Skin epidermis (tissue), 12 donors: Measurements from ENCODE around the gene CDKL2.
A peak's percentile ranks its signal among the peaks of the same experiment; 100 is the strongest.
"Not testable (repeated sequence)": the region's sequence is repeated elsewhere in the genome, so short reads cannot be mapped to it uniquely, and the experiment has no call there.

Experiments
- H3K27ac ChIP-seq, 21 experiments: fragments of 200-600 bp; sonication (generic) in 11 of 21; one replicate each; pipeline ENCODE4 v1.5.0; 2020; ENCODE audit warnings: mild to moderate bottlenecking in 3 of 21, inconsistent platforms in 2 of 21, moderate library complexity in 2 of 21
- H3K4me3 ChIP-seq, 7 experiments: fragments of 200-600 bp; sonication (generic) in 2 of 7; one replicate each; pipeline ENCODE4 v1.5.0; 2020; ENCODE audit warnings: inconsistent platforms in 2 of 7, mild to moderate bottlenecking in 2 of 7, moderate library complexity in 1 of 7

The CDKL2 gene

GRCh38 chr4:75564023-75564422 is 66.3 kb downstream of the CDKL2 start:
- H3K27ac ChIP-seq, result no peak overlapping the region
- no peak overlapping the region for H3K4me3 ChIP-seq

- H3K27ac ChIP-seq, result no peak overlapping the region
- no peak overlapping the region for H3K4me3 ChIP-seq
Observed at GRCh38 chr4:75561789-75562188, 68.5 kb downstream of the CDKL2 start.

- Histone ChIP-seq H3K4me3 (no peak overlapping the region), H3K27ac (no peak overlapping the region)
Observed at GRCh38 chr4:75557696-75558095, 72.6 kb downstream of the CDKL2 start.

- Histone ChIP-seq H3K27ac (no peak within 1 kb of the TSS), H3K4me3 (no peak within 1 kb of the TSS)
Observed at GRCh38 chr4:75555294-75556164, 74.8 kb downstream of the CDKL2 start, which contains the start of gene ODAPH. ODAPH (plus strand) TSS chr4:75556066; CDS start chr4:75556083, 17 bp downstream.

GRCh38 chr4:75552452-75552851 is 77.9 kb downstream of the CDKL2 start:
- Histone ChIP-seq H3K4me3 (no peak overlapping the region), H3K27ac (no peak overlapping the region)

GRCh38 chr4:75549019-75549418 is 81.3 kb downstream of the CDKL2 start:
- H3K27ac ChIP-seq, result no peak overlapping the region

GRCh38 chr4:75547647-75548387 is 82.5 kb downstream of the CDKL2 start:
- Histone ChIP-seq H3K4me3 (no peak overlapping the region), H3K27ac (no peak overlapping the region)

More at GRCh38 chr4:75549019-75549418, 81.3 kb downstream of the CDKL2 start:
- H3K4me3 ChIP-seq, result no peak overlapping the region

GRCh38 chr4:75545526-75545925 is 84.8 kb downstream of the CDKL2 start:
- Histone ChIP-seq H3K27ac (peak overlapping the region in 5 of 21 experiments; percentile 10 to 71 (median 37)), H3K4me3 (no peak overlapping the region)

- Histone ChIP-seq H3K4me3 (no peak overlapping the region), H3K27ac (no peak overlapping the region)
Observed at GRCh38 chr4:75544870-75545269, 85.5 kb downstream of the CDKL2 start.

GRCh38 chr4:75544220-75544619 is 86.1 kb downstream of the CDKL2 start:
- H3K27ac ChIP-seq, H3K4me3 ChIP-seq: not testable (repeated sequence)

GRCh38 chr4:75542824-75543223 is 87.5 kb downstream of the CDKL2 start:
- H3K27ac ChIP-seq, result peak overlapping the region in 2 of 21 experiments; percentile 41 to 74
- H3K4me3 ChIP-seq, result no peak overlapping the region

GRCh38 chr4:75537308-75537707 is 93.0 kb downstream of the CDKL2 start:
- H3K4me3 ChIP-seq, H3K27ac ChIP-seq: not testable (repeated sequence)

GRCh38 chr4:75533926-75534325 is 96.4 kb downstream of the CDKL2 start:
- not testable (repeated sequence) for H3K27ac ChIP-seq

GRCh38 chr4:75533339-75533887 is 96.9 kb downstream of the CDKL2 start:
- not testable (repeated sequence) for H3K27ac ChIP-seq, H3K4me3 ChIP-seq

More at GRCh38 chr4:75533926-75534325, 96.4 kb downstream of the CDKL2 start:
- not testable (repeated sequence) for H3K4me3 ChIP-seq

- H3K4me3 ChIP-seq, H3K27ac ChIP-seq: not testable (repeated sequence)
Observed at GRCh38 chr4:75531536-75532143, 98.7 kb downstream of the CDKL2 start.

GRCh38 chr4:75530556-75531322 is 99.6 kb downstream of the CDKL2 start:
- H3K27ac ChIP-seq, result no peak overlapping the region
- no peak overlapping the region for H3K4me3 ChIP-seq
